Lung (tissue), 12 donors: ENCODE results near the gene EPB41L3. TPM values are rescaled to one million over a fixed set of nuclear protein-coding genes. Genes with fewer than 3 reads are reported as not detected.

Source experiments
- ATAC-seq: fragments of 200-7000 bp; cut with Tn5 transposase; one replicate; pipeline ENCODE4 v1.9.1; 2020; ENCODE audit warnings: moderate number of reproducible peaks; ENCODE audit not compliant: insufficient read depth, low FRiP score
- DNase-seq, 3 donors: peaks; one replicate each; pipeline ENCODE4 v3.0.0-alpha.2; 2013 to 2017
- H3K27ac ChIP-seq, 2 donors: one replicate each; pipeline ENCODE4 v1.5.1; 2013; ENCODE audit warnings: mild to moderate bottlenecking in 2 of 2, moderate library complexity in 2 of 2, control low read depth in 1 of 2, inconsistent platforms in 1 of 2, low read depth in 1 of 2, low read length in 1 of 2
- H3K27me3 ChIP-seq, 3 donors: one replicate each; pipeline ENCODE4 v1.5.1; 2013; ENCODE audit warnings: low read length in 2 of 3; ENCODE audit not compliant: control insufficient read depth in 3 of 3, insufficient read depth in 3 of 3
- H3K36me3 ChIP-seq, 4 donors: one replicate each; pipeline ENCODE4 v1.5.1; 2013; ENCODE audit warnings: low read length in 4 of 4, mild to moderate bottlenecking in 1 of 4, moderate library complexity in 1 of 4; ENCODE audit not compliant: control insufficient read depth in 4 of 4, insufficient read depth in 4 of 4
- H3K4me1 ChIP-seq, 5 donors: one replicate each; pipeline ENCODE4 v1.5.1; 2013; ENCODE audit warnings: low read length in 5 of 5, mild to moderate bottlenecking in 2 of 5, moderate library complexity in 1 of 5; ENCODE audit not compliant: control insufficient read depth in 5 of 5, insufficient read depth in 5 of 5
- H3K4me3 ChIP-seq: one replicate; pipeline ENCODE4 v1.5.1; 2013; ENCODE audit warnings: mild to moderate bottlenecking, control low read depth, moderate library complexity
- H3K9ac ChIP-seq, 2 donors: one replicate each; pipeline ENCODE4 v1.5.1; 2013; ENCODE audit warnings: low read length in 2 of 2, control low read depth in 1 of 2; ENCODE audit not compliant: insufficient read depth in 1 of 2
- H3K9me3 ChIP-seq, 4 donors: one replicate each; pipeline ENCODE4 v1.5.1; 2013; ENCODE audit warnings: low read length in 3 of 4, mild to moderate bottlenecking in 1 of 4, moderate library complexity in 1 of 4; ENCODE audit not compliant: control insufficient read depth in 4 of 4, insufficient read depth in 3 of 4
- WGBS, 2 donors: extraction: QIAGEN DNeasy Blood & Tissue Kit; methylation state at CpG; one replicate each; pipeline ENCODE4 v1.1.7; 2013; 5-methylcytosine and 5-hydroxymethylcytosine counted together
- polyA plus RNA-seq, 2 donors: library from polyadenylated mRNA; stranded (reverse); fragments of 200-250 nt; gene quantifications; one replicate each; pipeline ENCODE4 v1.2.1, GENCODE V29; 2013
- total RNA-seq, 2 donors: library from RNA; depleted of rRNA in 1 of 2; stranded (reverse); fragments of >200 nt in 1 of 2; gene quantifications; one replicate each; pipeline ENCODE4 v1.2.1, GENCODE V29; 2014 to 2021
- TF ChIP-seq, protein P1 (sequence below): IDR thresholded peaks from 2 replicates; pipeline ENCODE4 v1.5.1; 2012; ENCODE audit warnings: mild to moderate bottlenecking; ENCODE audit errors: control extremely low read depth, extremely low read depth
- donor health status: control.
- donor health status: control.
- donor health status: Bipolar disorder and iron deficiency.
- donor health status: healthy.
- donor health status: DM: yes; HTN: yes; CAD: no.

The EPB41L3 gene
- total and polyA plus RNA-seq, 4 donors = 19.0 to 64.0 (median 39.9) TPM

GRCh38 chr18:5420906-5421305 lies 122.9 kb downstream of the EPB41L3 start:
- no peak for ATAC-seq
- Histone ChIP-seq H3K36me3 (peaks cover 0 to 3% (median 0%) of the 10 kb centered on the region in 4 donors), H3K4me1 (peaks cover 0 to 41% (median 13%) of the 10 kb centered on the region in 5 donors), H3K27ac (no peak overlapping the region), H3K27me3 (no peaks in the 10 kb centered on the region), H3K9me3 (no peaks in the 10 kb centered on the region), H3K4me3 (no peak overlapping the region), H3K9ac (no peak overlapping the region)
- TF ChIP-seq, protein P1, sequence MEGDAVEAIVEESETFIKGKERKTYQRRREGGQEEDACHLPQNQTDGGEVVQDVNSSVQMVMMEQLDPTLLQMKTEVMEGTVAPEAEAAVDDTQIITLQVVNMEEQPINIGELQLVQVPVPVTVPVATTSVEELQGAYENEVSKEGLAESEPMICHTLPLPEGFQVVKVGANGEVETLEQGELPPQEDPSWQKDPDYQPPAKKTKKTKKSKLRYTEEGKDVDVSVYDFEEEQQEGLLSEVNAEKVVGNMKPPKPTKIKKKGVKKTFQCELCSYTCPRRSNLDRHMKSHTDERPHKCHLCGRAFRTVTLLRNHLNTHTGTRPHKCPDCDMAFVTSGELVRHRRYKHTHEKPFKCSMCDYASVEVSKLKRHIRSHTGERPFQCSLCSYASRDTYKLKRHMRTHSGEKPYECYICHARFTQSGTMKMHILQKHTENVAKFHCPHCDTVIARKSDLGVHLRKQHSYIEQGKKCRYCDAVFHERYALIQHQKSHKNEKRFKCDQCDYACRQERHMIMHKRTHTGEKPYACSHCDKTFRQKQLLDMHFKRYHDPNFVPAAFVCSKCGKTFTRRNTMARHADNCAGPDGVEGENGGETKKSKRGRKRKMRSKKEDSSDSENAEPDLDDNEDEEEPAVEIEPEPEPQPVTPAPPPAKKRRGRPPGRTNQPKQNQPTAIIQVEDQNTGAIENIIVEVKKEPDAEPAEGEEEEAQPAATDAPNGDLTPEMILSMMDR = no peak
- WGBS, 2 donors = 71 to 75% methylated on average over 3 of the region's 3 CpGs
- peak in 2 of 3 donors; percentile 35 to 61 for DNase-seq

DNA sequence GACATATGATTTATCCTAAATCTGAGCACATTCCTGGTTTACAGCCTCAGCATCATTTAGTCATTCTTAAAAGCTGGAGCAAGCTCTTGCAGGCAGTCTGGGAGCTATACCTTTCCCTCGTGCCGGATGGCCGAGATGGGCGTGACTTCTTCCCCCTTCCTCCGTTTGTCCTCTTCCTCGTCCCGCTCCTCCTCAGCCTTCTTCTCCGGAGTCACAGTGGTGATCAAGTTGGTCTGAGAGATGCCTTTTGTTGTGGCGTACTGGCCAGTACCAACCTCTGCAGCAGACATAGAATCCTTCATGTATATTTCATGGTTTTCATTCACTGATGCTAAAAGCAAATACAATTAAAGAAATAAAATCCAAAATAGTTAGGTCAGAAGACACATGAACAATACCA lies 124.2 kb downstream of the EPB41L3 start:
- H3K9ac ChIP-seq = no peak overlapping the region
- H3K27me3 ChIP-seq = no peaks in the 10 kb centered on the region
- DNase-seq (no peak), ATAC-seq (no peak)
- TF ChIP-seq, protein P1 = no peak
- WGBS, 2 donors = 84 to 92% methylated on average over 9 of the region's 9 CpGs
- H3K9me3 ChIP-seq = no peaks in the 10 kb centered on the region
- no peak overlapping the region for H3K4me3 ChIP-seq
- no peak overlapping the region for H3K27ac ChIP-seq
- H3K36me3 ChIP-seq = peaks cover 0 to 3% (median under 1%) of the 10 kb centered on the region in 4 donors
- peaks cover 0 to 41% (median 13%) of the 10 kb centered on the region in 5 donors for H3K4me1 ChIP-seq

DNA sequence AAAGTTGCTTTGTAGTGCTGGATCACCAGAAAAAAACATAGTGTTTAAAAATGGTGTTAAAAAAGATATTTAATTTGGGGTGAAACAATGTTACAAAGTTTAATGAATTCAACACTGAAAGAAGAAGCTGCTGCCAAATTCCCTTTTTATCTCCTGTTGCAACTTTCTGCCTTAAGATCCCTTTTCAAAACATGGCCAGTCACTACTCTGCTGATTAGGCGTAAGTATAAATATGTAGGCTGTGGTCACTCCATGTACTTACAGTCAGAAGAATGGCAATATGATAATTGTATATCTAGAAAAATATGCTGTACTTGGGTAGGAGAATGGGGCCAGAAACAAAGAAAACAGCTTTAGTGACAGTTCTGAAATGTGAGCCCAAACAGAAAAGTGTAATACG lies 124.8 kb downstream of the EPB41L3 start:
- no peaks in the 10 kb centered on the region for H3K27me3 ChIP-seq
- peaks cover 0 to 3% (median under 1%) of the 10 kb centered on the region in 4 donors for H3K36me3 ChIP-seq
- WGBS, 2 donors = 82 to 87% methylated on average over 2 of the region's 2 CpGs
- ATAC-seq (no peak), DNase-seq (peak in 2 of 3 donors; percentile 76 to 80)
- TF ChIP-seq, protein P1 = no peak
- H3K4me3 ChIP-seq = no peak overlapping the region
- peaks cover 0 to 41% (median 13%) of the 10 kb centered on the region in 5 donors for H3K4me1 ChIP-seq
- H3K9me3 ChIP-seq = no peaks in the 10 kb centered on the region
- H3K9ac ChIP-seq = no peak overlapping the region
- no peak overlapping the region for H3K27ac ChIP-seq

DNA sequence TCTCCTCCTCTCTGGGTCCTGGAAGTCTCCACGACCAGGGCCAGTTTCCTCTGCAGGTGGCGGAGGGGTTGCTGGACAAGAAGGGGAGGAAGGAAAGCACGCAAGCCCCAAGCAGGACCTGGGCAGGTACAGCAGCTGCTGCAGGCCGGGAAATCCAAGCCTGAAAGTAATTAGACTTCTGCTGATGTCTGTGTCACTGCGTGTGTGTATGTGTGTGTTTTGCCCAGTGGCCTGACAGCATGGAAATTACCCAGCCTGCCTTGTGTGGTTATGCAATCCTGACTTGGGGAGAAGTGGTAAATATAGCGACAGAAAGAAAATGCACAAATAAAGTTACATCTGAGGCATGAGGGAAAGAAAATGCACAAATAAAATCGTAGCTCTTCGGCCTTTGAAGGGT lies 126.5 kb downstream of the EPB41L3 start:
- no peak overlapping the region for H3K9ac ChIP-seq
- TF ChIP-seq, protein P1 = no peak
- H3K4me1 ChIP-seq = peaks cover 0 to 41% (median 13%) of the 10 kb centered on the region in 5 donors
- no peaks in the 10 kb centered on the region for H3K27me3 ChIP-seq
- peaks cover 0 to 2% (median 0%) of the 10 kb centered on the region in 4 donors for H3K36me3 ChIP-seq
- no peaks in the 10 kb centered on the region for H3K9me3 ChIP-seq
- ATAC-seq (peak; percentile 56), DNase-seq (peak; percentile 66 to 92 (median 84))
- no peak overlapping the region for H3K4me3 ChIP-seq
- H3K27ac ChIP-seq = no peak overlapping the region
- WGBS, 2 donors = 42 to 45% methylated on average over 8 of the region's 8 CpGs
